Esophagus squamous epithelium (tissue), 5 donors: ENCODE data around the gene CAMK2D. TPM values are rescaled to one million over a fixed set of nuclear protein-coding genes. Genes with fewer than 3 reads are reported as not detected.

ENCODE experiments used
- DNase-seq: peaks from one replicate; lab custom pipeline; 2025; lab: John Stamatoyannopoulos, UW
- H3K27ac ChIP-seq, 4 donors: fragments of 200-600 bp; sonication (generic); one replicate each; pipeline ENCODE4 v1.5.1; 2016 to 2019; ENCODE audit warnings: mild to moderate bottlenecking in 1 of 4
- H3K27me3 ChIP-seq, 4 donors: fragments of 200-600 bp; sonication (generic); 1 replicate in 3 of 4; 2 replicates in 1 of 4; pipeline versions ENCODE4 v1.5.1 to v1.6.0; 2017 to 2021; ENCODE audit warnings: antibody characterized with exemption in 1 of 4
- H3K36me3 ChIP-seq, 3 donors: fragments of 200-600 bp; sonication (generic); one replicate each; pipeline ENCODE4 v1.5.1; 2016 to 2019
- H3K4me1 ChIP-seq, 3 donors: fragments of 200-600 bp; sonication (generic); one replicate each; pipeline ENCODE4 v1.5.1; 2017 to 2019
- H3K4me3 ChIP-seq, 4 donors: fragments of 200-600 bp; sonication (generic); 1 replicate in 3 of 4; 2 replicates in 1 of 4; pipeline ENCODE4 v1.5.1; 2016 to 2019; ENCODE audit warnings: mild to moderate bottlenecking in 2 of 4, moderate library complexity in 1 of 4
- H3K9me3 ChIP-seq, 3 donors: fragments of 200-600 bp; sonication (generic); one replicate each; pipeline ENCODE4 v1.5.1; 2016 to 2019
- POLR2A ChIP-seq, 4 donors: fragments of 450-650 bp; IDR thresholded peaks; one replicate each; pipeline ENCODE4 v1.6.1; 2017; ENCODE audit warnings: antibody characterized with exemption in 4 of 4, mild to moderate bottlenecking in 4 of 4, moderate library complexity in 3 of 4
- WGBS, 2 donors: methylation state at CpG; one replicate each; pipeline ENCODE4 v1.1.5; 2018; 5-methylcytosine and 5-hydroxymethylcytosine counted together
- intact Hi-C: fragments of 100-400 bp; cut with DNase I; formaldehyde crosslinking; loops from one replicate; pipeline ENCODE4 v1.15.0; 2022
- total RNA-seq, 4 donors: library from RNA; depleted of rRNA; stranded (reverse); fragments of >200 nt; gene quantifications; one replicate each; pipeline ENCODE4 v1.1.0, GENCODE V29; 2016
- TF ChIP-seq, protein P1 (sequence below), 6 experiments: fragments of 450-650 bp in 4 of 6; fragments of 200-600 bp in 2 of 6; sonication (generic) in 2 of 6; IDR thresholded peaks; one replicate each; pipeline ENCODE4 v1.5.1; 2016 to 2019; ENCODE audit warnings: antibody characterized with exemption in 6 of 6, mild to moderate bottlenecking in 4 of 6, moderate library complexity in 4 of 6
- donor health status: DM: yes; HTN: yes; CAD: no.

CAMK2D gene
- total RNA-seq, 4 donors from 2014 or later, result 30.7 to 47.7 (median 38.2) TPM

DNA sequence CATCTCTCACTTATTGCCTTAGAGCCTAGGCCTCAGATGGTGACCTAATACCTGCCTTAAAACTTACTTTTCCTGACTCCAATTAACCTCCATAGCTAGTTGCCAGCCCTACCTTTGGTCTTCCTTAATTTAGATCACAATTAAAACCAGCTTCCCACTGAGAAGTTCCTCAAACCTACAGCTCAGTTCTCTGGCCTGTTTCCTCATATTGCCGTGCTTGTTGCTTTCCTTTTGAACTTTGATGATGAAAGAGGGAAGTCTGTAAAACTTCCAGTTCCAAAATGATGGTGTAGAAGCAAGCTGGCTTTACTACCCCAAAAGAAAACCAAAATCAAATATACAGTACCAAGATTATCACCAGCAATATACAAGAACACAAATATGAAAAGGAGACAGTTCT lies 28.9 kb upstream of the CAMK2D start:
- intact Hi-C loops, result no loop called here
- no peak for DNase-seq
- no peaks in the 10 kb centered on the region for H3K27me3 ChIP-seq
- no peaks in the 10 kb centered on the region for H3K9me3 ChIP-seq
- no peak overlapping the region for H3K4me3 ChIP-seq
- WGBS, 2 donors, result 77 to 91% methylated on average over 1 of the region's 1 CpG
- H3K36me3 ChIP-seq, result no peaks in the 10 kb centered on the region
- no peaks in the 10 kb centered on the region for H3K4me1 ChIP-seq
- TF ChIP-seq POLR2A (IDR thresholded peaks at IDR 0.05), result no peak
- TF ChIP-seq, protein P1, sequence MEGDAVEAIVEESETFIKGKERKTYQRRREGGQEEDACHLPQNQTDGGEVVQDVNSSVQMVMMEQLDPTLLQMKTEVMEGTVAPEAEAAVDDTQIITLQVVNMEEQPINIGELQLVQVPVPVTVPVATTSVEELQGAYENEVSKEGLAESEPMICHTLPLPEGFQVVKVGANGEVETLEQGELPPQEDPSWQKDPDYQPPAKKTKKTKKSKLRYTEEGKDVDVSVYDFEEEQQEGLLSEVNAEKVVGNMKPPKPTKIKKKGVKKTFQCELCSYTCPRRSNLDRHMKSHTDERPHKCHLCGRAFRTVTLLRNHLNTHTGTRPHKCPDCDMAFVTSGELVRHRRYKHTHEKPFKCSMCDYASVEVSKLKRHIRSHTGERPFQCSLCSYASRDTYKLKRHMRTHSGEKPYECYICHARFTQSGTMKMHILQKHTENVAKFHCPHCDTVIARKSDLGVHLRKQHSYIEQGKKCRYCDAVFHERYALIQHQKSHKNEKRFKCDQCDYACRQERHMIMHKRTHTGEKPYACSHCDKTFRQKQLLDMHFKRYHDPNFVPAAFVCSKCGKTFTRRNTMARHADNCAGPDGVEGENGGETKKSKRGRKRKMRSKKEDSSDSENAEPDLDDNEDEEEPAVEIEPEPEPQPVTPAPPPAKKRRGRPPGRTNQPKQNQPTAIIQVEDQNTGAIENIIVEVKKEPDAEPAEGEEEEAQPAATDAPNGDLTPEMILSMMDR (IDR thresholded peaks at IDR 0.05), result no peak
- no peak overlapping the region for H3K27ac ChIP-seq

GRCh38 chr4:113788888-113789287 lies 27.4 kb upstream of the CAMK2D start:
- H3K27ac ChIP-seq, result no peak overlapping the region
- TF ChIP-seq, protein P1 (IDR thresholded peaks at IDR 0.05), result no peak
- TF ChIP-seq POLR2A (IDR thresholded peaks at IDR 0.05), result no peak
- DNase-seq, result no peak
- peaks cover 6 to 16% (median 10%) of the 10 kb centered on the region in 3 donors for H3K4me1 ChIP-seq
- H3K36me3 ChIP-seq, result no peaks in the 10 kb centered on the region
- H3K27me3 ChIP-seq, result no peaks in the 10 kb centered on the region
- intact Hi-C loops, result no loop called here
- no peak overlapping the region for H3K4me3 ChIP-seq
- no peaks in the 10 kb centered on the region for H3K9me3 ChIP-seq

- intact Hi-C loops, result no loop called here
- whole genome bisulfite sequencing, 2 donors, result 44 to 78% methylated on average over 2 of the region's 2 CpGs
- Histone ChIP-seq H3K36me3 (no peaks in the 10 kb centered on the region), H3K4me3 (no peak overlapping the region), H3K27ac (no peak overlapping the region), H3K27me3 (no peaks in the 10 kb centered on the region), H3K4me1 (peaks cover 6 to 17% (median 10%) of the 10 kb centered on the region in 3 donors), H3K9me3 (no peaks in the 10 kb centered on the region)
- TF ChIP-seq, protein P1 (IDR thresholded peaks at IDR 0.05), result no peak
- TF ChIP-seq POLR2A (IDR thresholded peaks at IDR 0.05), result no peak
- DNase-seq, result no peak
These were observed 24.2 kb upstream of the CAMK2D start for GRCh38 chr4:113785781-113786180.

DNA sequence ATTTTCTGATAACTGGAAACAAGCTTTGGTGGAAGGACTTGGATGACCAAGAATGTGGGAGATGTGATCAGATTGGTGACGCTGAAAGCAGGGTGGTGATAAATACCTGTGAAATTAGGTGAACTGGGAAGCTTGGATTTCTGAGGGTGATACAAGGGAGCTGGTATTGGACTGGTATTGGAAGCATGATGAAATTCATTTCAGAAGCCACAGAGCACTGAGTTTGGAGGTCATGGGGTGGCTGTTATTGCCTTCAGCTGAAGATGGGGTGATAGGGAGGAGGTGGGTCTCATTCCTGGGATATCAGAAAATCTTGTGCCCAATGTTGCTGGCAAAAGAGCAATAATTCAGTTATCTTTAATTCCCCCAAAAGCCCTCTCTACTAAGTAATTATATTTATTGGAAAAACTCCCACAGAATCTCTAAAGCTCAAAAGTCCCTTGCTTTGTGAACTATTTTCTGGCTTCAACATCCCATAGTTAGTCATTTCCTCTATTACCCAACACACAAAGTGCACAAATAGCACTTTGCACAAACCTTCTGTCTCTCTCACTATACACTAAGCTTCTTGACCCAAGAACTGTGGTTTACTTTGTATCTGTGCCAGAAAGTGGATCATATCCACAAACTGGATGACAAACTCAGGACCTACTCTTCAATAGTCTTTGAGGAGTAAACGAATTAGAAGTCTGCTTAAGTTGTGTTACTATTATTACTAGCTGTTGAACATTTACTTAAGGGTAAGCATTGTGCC lies 23.1 kb upstream of the CAMK2D start:
- H3K4me1 ChIP-seq, result peaks cover 6 to 17% (median 10%) of the 10 kb centered on the region in 3 donors
- DNase-seq, result no peak
- H3K4me3 ChIP-seq, result no peak overlapping the region
- peak overlapping the region in 3 of 4 donors; percentile 49 to 54 (median 51) for H3K27ac ChIP-seq
- TF ChIP-seq, protein P1 (IDR thresholded peaks at IDR 0.05), result no peak
- no peak for TF ChIP-seq POLR2A (IDR thresholded peaks at IDR 0.05)
- no peaks in the 10 kb centered on the region for H3K27me3 ChIP-seq
- intact Hi-C loops, result no loop called here
- WGBS, 2 donors, result 38 to 52% methylated on average over 2 of the region's 2 CpGs
- no peaks in the 10 kb centered on the region for H3K9me3 ChIP-seq
- no peaks in the 10 kb centered on the region for H3K36me3 ChIP-seq

GRCh38 chr4:113783701-113784100 lies 22.2 kb upstream of the CAMK2D start:
- intact Hi-C loops, result no loop called here
- WGBS, 2 donors, result 77 to 79% methylated on average over 6 of the region's 6 CpGs
- Histone ChIP-seq H3K27ac (peak overlapping the region in 1 of 4 donors; percentile 44), H3K4me3 (no peak overlapping the region), H3K36me3 (no peaks in the 10 kb centered on the region), H3K4me1 (peaks cover 6 to 17% (median 10%) of the 10 kb centered on the region in 3 donors), H3K9me3 (no peaks in the 10 kb centered on the region), H3K27me3 (no peaks in the 10 kb centered on the region)
- no peak for DNase-seq
- TF ChIP-seq POLR2A (IDR thresholded peaks at IDR 0.05), result no peak
- TF ChIP-seq, protein P1 (IDR thresholded peaks at IDR 0.05), result no peak
